Measurements from ENCODE around the gene RPTOR.

Gene RPTOR

DNA sequence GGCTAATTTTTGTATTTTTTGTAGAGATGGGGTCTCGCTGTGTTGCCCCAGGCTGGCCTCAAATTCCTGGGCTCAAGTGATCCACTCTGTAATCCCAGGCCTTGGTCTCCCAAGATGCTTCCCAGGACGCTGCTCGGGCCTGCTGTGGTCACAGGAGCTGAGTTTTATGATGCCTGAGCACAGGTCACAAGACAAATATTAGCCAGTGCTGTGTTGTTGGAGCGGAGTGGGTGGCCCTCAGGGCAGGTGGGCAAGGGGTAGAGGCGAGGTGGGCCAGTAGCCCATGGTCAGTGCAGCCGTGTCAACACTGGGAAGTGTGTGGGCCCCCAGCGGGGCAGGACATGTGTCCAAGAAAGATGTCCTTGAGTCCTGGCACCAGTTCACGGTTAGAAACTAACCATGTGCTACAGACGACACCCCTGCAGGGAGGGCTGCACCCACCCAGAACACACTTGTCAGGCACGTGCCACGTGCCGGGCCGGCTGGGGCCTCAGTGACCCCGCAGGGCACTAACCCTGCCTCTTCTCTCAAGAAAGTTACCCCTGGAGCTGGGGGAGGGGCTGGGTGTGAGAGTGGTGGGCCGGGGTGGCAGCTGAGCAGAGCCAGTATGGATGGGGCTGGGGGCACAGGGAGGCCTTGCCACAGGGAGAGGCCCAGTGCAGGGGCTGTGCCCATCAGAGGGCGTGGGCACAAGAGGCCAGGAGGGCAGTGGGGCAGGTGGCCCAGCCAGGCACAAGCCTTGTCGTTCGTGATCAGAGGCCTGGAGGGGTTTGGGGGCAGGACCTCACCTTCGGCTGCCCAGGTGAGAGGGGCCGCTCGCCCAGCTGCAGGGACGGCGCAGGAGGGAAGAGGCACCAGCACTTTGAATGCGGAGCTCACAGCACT lies 343.9 kb downstream of the RPTOR start:
- DNase-seq = no peak

DNA sequence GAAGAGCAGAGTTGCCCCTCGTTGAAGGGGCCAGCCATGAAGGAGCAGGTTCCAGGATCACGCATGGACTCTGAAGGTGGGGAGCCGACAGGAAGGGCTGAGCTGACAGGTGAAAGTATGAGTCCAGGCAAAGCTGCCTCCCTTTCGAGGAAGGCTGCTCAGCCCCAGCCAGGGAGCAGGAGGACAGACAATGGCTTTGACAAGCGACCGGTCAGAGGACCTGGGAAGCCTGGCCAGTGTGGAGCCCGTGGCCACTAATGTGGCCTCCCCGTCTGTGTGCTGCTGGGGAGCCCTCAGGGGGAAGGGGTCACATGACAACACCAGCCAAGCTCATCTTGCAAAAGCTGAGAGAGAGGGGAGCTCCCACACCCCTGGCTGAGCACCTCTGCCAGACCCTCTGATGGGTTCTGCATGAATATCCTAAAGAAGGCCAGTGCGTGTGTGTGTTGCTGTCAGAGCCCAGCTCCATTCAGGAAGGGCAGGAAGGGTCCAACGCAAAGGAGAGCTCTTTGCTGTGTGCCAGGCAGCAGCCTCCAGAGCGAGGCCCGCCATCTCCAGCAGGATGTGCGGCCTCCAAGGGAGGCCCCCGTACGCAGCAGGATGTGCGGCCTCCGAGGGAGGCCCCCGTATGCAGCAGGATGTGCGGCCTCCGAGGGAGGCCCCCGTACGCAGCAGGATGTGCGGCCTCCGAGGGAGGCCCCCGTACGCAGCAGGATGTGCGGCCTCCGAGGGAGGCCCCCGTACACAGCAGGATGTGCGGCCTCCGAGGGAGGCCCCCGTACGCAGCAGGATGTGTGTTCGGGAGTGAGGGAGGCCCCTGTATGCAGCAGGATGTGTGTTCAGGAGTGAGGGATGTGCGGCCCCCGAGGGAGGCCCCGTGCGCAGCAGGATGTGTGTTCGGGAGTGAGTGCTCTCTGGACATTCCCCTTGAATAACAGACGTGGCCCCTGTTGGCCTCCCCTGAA lies 344.9 kb downstream of the RPTOR start:
- no peak for DNase-seq

DNA sequence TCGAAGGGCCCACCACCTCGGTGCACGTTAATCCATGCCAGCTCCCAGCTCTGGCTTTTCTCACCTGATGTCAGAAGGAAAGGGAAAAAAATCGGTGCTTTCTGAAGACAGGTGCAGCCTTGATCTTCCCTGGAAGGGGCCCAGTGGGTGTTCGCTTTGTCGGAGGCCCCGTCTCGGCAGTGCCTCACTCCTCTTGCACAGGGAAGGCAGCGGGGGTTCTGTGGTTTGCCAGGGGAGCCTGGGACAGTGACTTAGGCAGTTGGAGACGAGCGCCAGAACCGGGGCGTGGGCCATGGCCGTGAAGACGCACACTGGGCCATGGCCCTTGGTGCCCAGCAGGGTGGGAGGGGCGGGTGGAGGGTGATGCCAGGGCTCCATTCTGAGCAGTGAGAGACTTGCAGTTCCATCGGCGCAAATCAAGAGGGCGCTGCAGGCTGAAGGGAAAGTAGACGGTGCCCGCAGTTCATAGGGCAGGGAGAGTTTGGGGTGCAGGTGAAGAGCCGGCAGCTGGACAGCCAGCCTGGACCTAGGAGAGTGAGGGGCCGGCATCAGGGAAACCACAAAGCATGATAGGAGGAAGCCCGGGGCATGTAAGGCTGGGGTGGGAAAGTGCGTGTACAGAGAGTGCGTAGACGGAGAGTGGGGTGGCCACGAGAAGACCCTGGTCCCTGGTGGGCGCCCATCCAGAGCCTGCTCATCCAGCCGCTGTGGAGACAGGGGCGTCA lies 345.7 kb downstream of the RPTOR start:
- DNase-seq = peak in 1 of 2 experiments; percentile 21

DNA sequence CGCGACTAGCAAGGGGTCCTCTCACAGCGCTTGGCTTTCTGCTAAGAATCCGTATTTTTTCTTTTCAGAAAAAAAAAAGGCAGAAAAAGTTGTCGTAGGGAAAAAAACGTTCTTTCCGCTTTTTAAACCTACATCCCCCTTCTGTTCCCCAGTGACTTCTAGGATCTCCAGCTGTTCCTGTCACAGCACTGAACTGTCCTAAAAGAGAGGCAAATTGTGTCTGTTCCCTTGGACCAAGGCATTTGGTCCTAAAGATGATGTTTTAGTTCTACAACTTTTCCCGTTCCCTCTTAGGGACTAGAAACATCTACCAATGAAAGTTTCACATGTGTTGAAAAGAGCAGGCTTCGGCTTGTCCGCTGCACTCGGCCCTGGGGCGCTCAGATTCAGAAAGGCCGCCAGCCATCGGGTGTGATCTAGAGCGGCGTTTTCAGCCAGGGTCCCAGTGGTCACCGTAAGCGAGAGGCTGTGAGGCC lies 346.3 kb downstream of the RPTOR start:
- no peak for DNase-seq

- DNase-seq = peak; percentile 74 to 81
These were observed 346.9 kb downstream of the RPTOR start for GRCh38 chr17:80891397-80892018.

DNA sequence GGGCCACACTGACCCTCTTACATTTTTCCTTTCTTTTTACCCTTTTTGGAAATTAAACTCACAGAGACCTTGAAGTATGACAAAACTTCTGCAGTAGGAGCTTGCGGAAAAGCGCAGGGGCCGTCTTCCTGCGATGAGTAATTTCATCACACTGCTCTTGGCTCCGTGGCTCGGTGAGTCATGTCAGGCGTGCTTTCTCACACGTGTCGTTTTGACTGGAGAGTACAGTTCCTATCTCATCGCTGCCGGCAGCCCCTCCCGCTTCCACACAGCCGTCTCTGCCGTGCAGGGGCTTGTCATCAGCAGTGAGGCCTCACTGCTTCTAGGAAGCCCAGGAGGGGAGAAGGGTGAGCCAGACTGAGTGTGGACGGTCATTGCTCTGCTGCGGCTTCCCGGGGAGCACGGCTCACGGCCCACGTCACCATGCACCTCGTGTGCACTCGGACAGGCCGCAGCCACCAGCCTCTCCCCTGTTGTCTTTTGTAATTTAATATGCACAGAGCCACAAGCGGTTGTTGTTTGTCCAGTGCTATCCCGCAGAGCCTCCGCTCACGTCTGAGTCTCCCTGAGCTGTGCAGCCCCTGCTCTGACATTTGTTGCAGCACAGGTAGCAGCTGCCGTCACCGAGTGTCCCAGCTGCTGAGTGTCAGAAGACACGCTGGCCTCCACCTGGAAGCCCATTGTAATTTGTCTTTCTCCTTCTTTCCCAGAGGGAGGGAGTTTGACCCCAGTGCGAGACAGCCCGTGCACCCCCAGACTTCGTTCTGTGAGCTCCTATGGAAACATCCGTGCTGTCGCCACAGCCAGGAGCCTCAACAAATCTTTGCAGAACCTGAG lies 347.6 kb downstream of the RPTOR start:
- peak; percentile 93 for DNase-seq

- DNase-seq = peak; percentile 59 to 69
These were observed 348.4 kb downstream of the RPTOR start for GRCh38 chr17:80892900-80893603.

- no peak for DNase-seq
These were observed 349.2 kb downstream of the RPTOR start for GRCh38 chr17:80893604-80894438.

DNA sequence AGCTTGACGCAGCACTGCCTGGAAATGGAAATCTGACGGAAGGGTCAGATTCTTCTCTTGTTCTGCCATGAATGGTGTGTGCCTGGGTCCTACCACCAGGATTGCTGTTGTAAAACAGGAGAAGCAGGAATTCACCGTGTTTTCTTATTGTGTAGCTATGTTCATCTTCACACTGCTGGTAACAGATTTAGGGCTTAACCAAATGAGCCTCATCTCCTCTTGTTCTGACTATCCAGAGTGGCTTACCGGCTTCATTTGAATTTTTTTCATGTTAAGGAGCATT lies 349.7 kb downstream of the RPTOR start:
- no peak for DNase-seq

- no peak for DNase-seq
These were observed 350.1 kb downstream of the RPTOR start for GRCh38 chr17:80894726-80895125.

- no peak for DNase-seq
These were observed 350.7 kb downstream of the RPTOR start for GRCh38 chr17:80895366-80895765.

DNA sequence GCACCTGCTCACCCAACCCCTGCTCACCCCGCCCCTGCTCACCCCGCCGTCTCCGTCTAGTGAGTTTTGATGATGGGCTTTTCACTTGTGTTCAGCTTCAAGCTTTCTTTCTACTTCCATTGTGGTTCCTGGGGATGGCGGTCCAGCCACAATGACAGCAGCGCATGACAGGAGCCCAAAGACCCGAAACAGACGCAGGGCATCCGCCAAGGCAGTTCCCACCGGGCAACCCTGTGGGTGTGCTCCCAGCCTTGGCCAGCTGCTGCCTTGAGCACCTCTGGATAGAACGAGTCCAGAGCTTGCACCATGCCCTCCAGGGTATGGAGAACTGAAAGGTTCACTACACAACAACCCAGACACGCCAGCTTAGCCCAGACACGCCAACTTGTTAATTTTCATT lies 354.1 kb downstream of the RPTOR start:
- DNase-seq = no peak

DNA sequence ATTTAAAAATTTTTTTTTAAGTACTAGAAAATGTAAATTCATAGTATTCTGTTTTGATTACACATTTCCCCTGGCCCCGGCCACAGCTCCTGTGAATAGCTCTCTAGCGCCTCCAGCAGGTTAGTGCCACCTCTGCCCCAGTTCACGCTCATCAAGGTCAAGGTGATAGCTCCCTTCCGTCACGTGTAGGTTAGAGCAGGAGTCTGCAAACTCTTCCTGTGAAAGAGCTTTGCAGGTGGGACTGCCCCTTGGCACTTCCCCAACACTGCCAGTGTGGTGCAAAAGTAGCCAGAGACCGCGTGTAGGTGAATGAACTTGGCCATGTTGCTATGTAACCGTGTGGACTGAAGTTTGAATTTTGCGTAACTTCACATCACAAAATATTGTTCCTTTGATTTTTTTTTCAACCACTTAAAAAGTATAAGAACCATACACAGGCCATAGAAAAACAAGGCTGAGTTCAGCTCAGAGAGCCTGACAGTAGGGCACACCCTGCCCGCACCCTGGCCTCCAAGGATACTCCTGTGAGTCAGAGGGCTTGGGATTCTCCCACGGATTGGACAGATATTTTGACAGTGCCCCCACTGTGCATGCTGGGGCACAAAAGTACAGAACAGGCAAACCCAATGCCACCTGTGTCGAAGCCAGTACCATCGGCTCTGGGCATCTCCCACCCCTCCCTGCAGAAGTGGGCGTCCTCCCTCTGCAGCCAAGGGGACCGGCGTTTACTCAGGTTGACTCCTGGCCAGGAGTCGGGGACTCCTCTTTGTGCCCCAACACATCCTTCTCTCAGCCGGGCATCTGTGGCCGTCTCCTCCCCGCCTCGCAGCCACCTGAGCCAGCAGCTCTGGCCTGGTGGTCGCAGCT lies 355.0 kb downstream of the RPTOR start:
- peak; percentile 81 to 84 for DNase-seq

GRCh38 chr17:80901319-80901718 lies 356.7 kb downstream of the RPTOR start:
- DNase-seq = no peak

DNA sequence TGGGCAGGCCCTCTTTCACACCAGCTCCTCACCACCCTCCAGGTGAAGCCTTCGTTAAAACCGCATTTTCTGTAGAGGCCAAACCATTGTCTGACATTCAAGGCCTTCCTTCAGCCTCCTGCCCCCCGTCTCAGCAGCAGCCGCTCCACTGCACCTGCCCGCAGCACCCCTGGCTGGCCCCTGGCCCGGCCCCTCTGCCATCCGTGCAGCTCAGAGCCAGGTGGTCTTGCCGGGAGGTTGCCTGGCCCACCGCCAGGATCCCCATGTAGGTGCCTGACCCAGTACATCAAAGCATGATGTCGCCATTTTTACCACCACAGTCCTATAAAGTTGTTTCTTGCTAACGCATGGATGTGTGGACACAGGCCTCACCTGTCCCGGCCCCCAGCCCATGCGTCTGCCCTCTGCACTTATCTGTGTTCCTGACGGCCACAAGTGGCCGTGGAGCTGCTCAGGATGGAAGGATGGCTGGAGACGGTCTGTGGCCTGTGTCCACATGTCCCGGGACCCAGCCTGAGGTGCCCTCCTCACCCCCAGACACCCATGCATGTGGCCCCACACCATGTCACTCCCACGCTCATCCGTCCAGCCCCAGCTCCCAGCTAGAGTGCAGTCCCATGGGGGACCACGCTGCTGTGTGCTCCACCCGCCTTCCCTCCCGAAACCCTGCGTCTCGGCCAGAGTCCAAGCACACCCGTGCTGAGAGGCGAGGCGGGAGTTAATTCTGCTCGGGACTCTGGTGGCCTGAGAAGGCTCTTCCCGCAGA lies 357.7 kb downstream of the RPTOR start:
- no peak for DNase-seq

- no peak for DNase-seq
These were observed 358.4 kb downstream of the RPTOR start for GRCh38 chr17:80902963-80903611.

GRCh38 chr17:80904036-80904753 lies 359.6 kb downstream of the RPTOR start:
- DNase-seq = no peak
